Hepatocyte (in vitro differentiated cells): ENCODE measurements around the gene ABCA3. TPM values are rescaled to one million over a fixed set of nuclear protein-coding genes. Genes with fewer than 3 reads are reported as not detected.
"Not testable (repeated sequence)": the region's sequence is repeated elsewhere in the genome, so short reads cannot be mapped to it uniquely, and the experiment has no call there.

Source experiments
- DNase-seq: peaks from one replicate; pipeline ENCODE4 v3.0.0-alpha.2; 2016; ENCODE audit warnings: low spot score
- H2AFZ ChIP-seq: fragments of 200-600 bp; sonication (generic); 2 replicates; pipeline ENCODE4 v1.6.0; 2016; ENCODE audit warnings: antibody characterized with exemption, mild to moderate bottlenecking
- H3K27ac ChIP-seq: fragments of 200-600 bp; sonication (generic); 2 replicates; pipeline ENCODE4 v1.5.1; 2016; ENCODE audit warnings: mild to moderate bottlenecking
- H3K27me3 ChIP-seq: fragments of 200-600 bp; sonication (generic); 2 replicates; pipeline ENCODE4 v1.6.1; 2016
- H3K36me3 ChIP-seq: fragments of 200-600 bp; sonication (generic); replicated peaks from 2 replicates; pipeline ENCODE4 v1.5.1; 2016; ENCODE audit warnings: low read depth; ENCODE audit not compliant: insufficient read depth
- H3K4me1 ChIP-seq: fragments of 200-600 bp; sonication (generic); 2 replicates; pipeline ENCODE4 v1.5.1; 2016; ENCODE audit warnings: mild to moderate bottlenecking, moderate library complexity; ENCODE audit not compliant: insufficient read depth
- H3K4me2 ChIP-seq: fragments of 200-600 bp; sonication (generic); 2 replicates; pipeline ENCODE4 v1.6.0; 2016
- H3K4me3 ChIP-seq: fragments of 200-600 bp; sonication (generic); 2 replicates; pipeline ENCODE4 v1.5.1; 2016; ENCODE audit warnings: mild to moderate bottlenecking
- H3K79me2 ChIP-seq: fragments of 200-600 bp; sonication (generic); 2 replicates; pipeline ENCODE4 v1.6.0; 2017; ENCODE audit warnings: mild to moderate bottlenecking
- H3K9me2 ChIP-seq: fragments of 200-600 bp; sonication (generic); replicated peaks from 2 replicates; pipeline ENCODE4 v1.6.0; 2017; ENCODE audit warnings: mild to moderate bottlenecking; ENCODE audit not compliant: insufficient read depth
- H3K9me3 ChIP-seq: fragments of 200-600 bp; sonication (generic); 2 replicates; pipeline ENCODE4 v1.5.1; 2016; ENCODE audit warnings: low read depth, mild to moderate bottlenecking
- H4K20me1 ChIP-seq: fragments of 200-600 bp; sonication (generic); 2 replicates; pipeline ENCODE4 v1.6.0; 2016; ENCODE audit warnings: mild to moderate bottlenecking; ENCODE audit not compliant: insufficient read depth, poor library complexity, severe bottlenecking
- EZH2 ChIP-seq: fragments of 200-600 bp; sonication (generic); IDR thresholded peaks from 2 replicates; pipeline ENCODE4 v1.6.1; 2016; ENCODE audit warnings: antibody characterized with exemption, mild to moderate bottlenecking, borderline replicate concordance
- EZH2phosphoT487 ChIP-seq: fragments of 200-600 bp; sonication (generic); IDR thresholded peaks from one replicate; pipeline ENCODE4 v1.6.1; 2018; ENCODE audit warnings: antibody characterized with exemption, mild to moderate bottlenecking, low read depth, moderate library complexity; ENCODE audit not compliant: unreplicated experiment, severe bottlenecking
- WGBS: methylation state at CpG from one replicate; pipeline ENCODE4 v1.1.6; 2016; ENCODE audit warnings: low lambda C conversion rate; ENCODE audit errors: missing lambda C conversion rate; 5-methylcytosine and 5-hydroxymethylcytosine counted together
- polyA plus RNA-seq: library from polyadenylated mRNA; unstranded; fragments of >200 nt; fragmentation: Nextera tagmentation; extraction: Ambion mirVana; gene quantifications from 2 replicates; pipeline ENCODE4 v1.2.1, GENCODE V29; 2016
- total RNA-seq: library from RNA; depleted of rRNA; stranded (reverse); fragments of >200 nt; gene quantifications from 2 replicates; pipeline ENCODE4 v1.2.3, GENCODE V29; 2014
- TF ChIP-seq, protein P1 (sequence below): fragments of 200-600 bp; sonication (generic); IDR thresholded peaks from 2 replicates; pipeline ENCODE4 v1.5.1; 2016; ENCODE audit warnings: antibody characterized with exemption, mild to moderate bottlenecking; ENCODE audit not compliant: poor library complexity

Gene ABCA3
- total and polyA plus RNA-seq, 2 experiments from 2014 or later: 0.94 to 1.8 TPM

DNA sequence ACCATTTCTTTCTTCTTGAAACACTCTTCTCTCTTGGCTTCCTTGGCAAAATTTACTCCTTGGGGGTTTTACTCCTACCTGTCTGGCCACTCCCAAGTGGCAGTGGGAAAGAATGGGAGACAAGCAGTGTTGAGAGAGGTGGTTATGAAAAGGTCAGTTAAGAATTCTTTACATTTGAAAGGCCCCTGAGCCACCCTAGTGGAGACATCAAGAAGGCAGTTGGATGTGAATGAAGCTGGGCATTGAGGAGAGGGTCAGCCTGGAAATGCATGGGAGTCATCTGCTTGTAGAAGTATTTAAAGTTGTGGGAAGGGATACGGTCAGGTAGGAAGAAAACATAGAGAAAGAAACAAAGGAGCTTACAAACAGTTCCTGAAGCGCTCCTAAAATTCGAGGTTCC is 46.5 kb upstream of the ABCA3 start:
- H3K27me3 ChIP-seq: no peaks in the 10 kb centered on the region
- H3K9me3 ChIP-seq: no peaks in the 10 kb centered on the region
- TF ChIP-seq EZH2phosphoT487 (no peak), EZH2 (no peak)
- TF ChIP-seq, protein P1, sequence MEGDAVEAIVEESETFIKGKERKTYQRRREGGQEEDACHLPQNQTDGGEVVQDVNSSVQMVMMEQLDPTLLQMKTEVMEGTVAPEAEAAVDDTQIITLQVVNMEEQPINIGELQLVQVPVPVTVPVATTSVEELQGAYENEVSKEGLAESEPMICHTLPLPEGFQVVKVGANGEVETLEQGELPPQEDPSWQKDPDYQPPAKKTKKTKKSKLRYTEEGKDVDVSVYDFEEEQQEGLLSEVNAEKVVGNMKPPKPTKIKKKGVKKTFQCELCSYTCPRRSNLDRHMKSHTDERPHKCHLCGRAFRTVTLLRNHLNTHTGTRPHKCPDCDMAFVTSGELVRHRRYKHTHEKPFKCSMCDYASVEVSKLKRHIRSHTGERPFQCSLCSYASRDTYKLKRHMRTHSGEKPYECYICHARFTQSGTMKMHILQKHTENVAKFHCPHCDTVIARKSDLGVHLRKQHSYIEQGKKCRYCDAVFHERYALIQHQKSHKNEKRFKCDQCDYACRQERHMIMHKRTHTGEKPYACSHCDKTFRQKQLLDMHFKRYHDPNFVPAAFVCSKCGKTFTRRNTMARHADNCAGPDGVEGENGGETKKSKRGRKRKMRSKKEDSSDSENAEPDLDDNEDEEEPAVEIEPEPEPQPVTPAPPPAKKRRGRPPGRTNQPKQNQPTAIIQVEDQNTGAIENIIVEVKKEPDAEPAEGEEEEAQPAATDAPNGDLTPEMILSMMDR: no peak
- H3K27ac ChIP-seq: no peak overlapping the region
- H4K20me1 ChIP-seq: no peaks in the 10 kb centered on the region
- H3K9me2 ChIP-seq: no peaks in the 10 kb centered on the region
- H3K36me3 ChIP-seq: no peaks in the 10 kb centered on the region
- H3K4me3 ChIP-seq: no peak overlapping the region
- WGBS: 55% methylated on average over 3 of the region's 3 CpGs
- no peak overlapping the region for H3K4me2 ChIP-seq
- no peak for DNase-seq
- H2AFZ ChIP-seq: no peak overlapping the region
- no peaks in the 10 kb centered on the region for H3K4me1 ChIP-seq
- no peaks in the 10 kb centered on the region for H3K79me2 ChIP-seq

DNA sequence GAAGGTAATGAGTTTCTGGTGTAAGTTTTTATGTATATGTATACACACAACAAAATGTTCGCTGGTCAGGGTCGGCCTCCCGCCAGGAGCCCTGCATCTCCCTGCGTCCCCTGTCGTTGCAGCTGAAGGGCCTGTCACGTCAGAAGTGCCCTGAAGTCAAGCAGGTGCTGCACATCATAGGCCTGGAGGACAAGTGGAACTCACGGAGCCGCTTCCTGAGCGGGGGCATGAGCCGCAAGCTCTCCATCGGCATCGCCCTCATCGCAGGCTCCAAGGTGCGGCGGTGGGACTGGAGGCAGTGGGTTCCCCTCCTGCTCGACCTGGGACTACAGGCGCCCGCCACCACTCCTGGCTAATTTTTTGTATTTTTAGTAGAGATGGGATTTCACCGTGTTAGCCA is 45.5 kb upstream of the ABCA3 start:
- DNase-seq: not testable (repeated sequence)

DNA sequence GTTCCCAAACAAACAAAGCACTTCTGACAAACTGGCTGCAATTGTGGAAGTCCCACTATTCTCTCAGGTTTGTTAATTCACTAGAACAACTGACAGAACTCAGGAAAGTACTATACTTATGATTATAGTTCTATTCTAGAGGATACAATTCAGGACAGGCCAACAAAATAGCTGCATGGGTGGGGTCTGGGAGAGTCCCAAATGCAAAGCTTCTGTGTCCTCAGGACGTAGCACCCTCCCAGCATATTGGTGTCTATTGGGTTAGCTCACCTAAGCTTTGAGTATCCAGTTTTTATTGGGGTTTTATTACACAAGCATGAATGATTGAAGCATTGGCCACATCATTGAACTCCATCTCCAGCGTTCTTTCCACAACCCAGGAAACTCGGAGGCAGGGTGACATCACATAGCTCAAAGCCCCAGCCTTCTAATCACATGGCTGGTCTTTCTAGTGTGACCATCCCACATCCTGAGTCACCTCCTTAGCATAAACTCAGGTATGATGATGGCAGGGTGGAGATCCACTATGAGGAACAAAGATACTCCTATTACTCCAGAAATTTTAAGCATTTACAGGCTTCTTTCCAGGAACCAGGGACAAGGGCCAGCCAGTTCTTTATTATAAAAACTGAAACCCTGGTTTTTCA is 44.8 kb upstream of the ABCA3 start:
- WGBS: 61% methylated on average over 3 of the region's 3 CpGs
- H4K20me1 ChIP-seq: no peaks in the 10 kb centered on the region
- no peak overlapping the region for H3K4me3 ChIP-seq
- DNase-seq: peak; percentile 37
- no peaks in the 10 kb centered on the region for H3K9me2 ChIP-seq
- H3K79me2 ChIP-seq: no peaks in the 10 kb centered on the region
- no peak overlapping the region for H2AFZ ChIP-seq
- no peaks in the 10 kb centered on the region for H3K4me1 ChIP-seq
- peak overlapping the region; percentile 8 for H3K27ac ChIP-seq
- no peaks in the 10 kb centered on the region for H3K36me3 ChIP-seq
- H3K9me3 ChIP-seq: no peaks in the 10 kb centered on the region
- H3K4me2 ChIP-seq: no peak overlapping the region
- no peaks in the 10 kb centered on the region for H3K27me3 ChIP-seq
- TF ChIP-seq EZH2 (no peak), EZH2phosphoT487 (no peak)
- TF ChIP-seq, protein P1: no peak

More for the DNA sequence above, 45.5 kb upstream of the ABCA3 start:
- not testable (repeated sequence) for H3K4me2 ChIP-seq, H4K20me1 ChIP-seq, H3K9me2 ChIP-seq, H3K79me2 ChIP-seq, H3K36me3 ChIP-seq, H3K27me3 ChIP-seq, H3K4me3 ChIP-seq, H2AFZ ChIP-seq, H3K4me1 ChIP-seq, H3K9me3 ChIP-seq
- 88% methylated on average over 19 of the region's 19 CpGs for WGBS
- H3K27ac ChIP-seq: peak overlapping the region; percentile 8

DNA sequence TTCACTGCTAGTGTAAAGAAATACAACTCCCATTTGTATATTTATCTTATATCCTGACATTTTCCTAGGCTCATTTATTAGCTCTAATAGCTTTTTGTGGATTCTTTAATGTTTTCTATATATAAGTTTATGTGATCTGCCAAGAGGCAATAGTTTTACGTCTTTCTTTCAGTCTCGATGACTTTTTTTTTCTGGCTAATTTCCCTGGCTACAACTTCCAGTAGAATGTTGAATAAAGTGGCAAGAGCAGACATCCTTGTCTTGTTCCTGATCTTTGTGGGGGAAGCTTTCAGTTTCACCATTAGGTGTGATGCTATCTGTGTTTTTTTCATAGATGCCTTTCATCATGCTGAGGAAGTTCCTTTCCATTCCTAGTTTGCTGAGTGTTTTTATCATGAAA is 43.9 kb upstream of the ABCA3 start:
- no peaks in the 10 kb centered on the region for H3K27me3 ChIP-seq
- H3K4me2 ChIP-seq: no peak overlapping the region
- no peaks in the 10 kb centered on the region for H3K36me3 ChIP-seq
- H3K4me1 ChIP-seq: no peaks in the 10 kb centered on the region
- no peaks in the 10 kb centered on the region for H3K79me2 ChIP-seq
- TF ChIP-seq, protein P1: no peak
- TF ChIP-seq EZH2 (no peak), EZH2phosphoT487 (no peak)
- H3K27ac ChIP-seq: no peak overlapping the region
- H3K9me2 ChIP-seq: no peaks in the 10 kb centered on the region
- no peaks in the 10 kb centered on the region for H4K20me1 ChIP-seq
- WGBS: 44% methylated on average over 2 of the region's 2 CpGs
- H3K9me3 ChIP-seq: no peaks in the 10 kb centered on the region
- H2AFZ ChIP-seq: no peak overlapping the region
- no peak overlapping the region for H3K4me3 ChIP-seq
- no peak for DNase-seq
